GM18511 (cell line): ENCODE measurements around the gene MOB3A.

Experiments used
- ATAC-seq: cut with Tn5 transposase; IDR thresholded peaks from one replicate; pipeline ENCODE4 v1.9.1; 2021; ENCODE audit warnings: mild to moderate bottlenecking, moderate library complexity; ENCODE audit not compliant: unreplicated experiment

MOB3A gene

GRCh38 chr19:2126879-2127518 is 30.9 kb upstream of the MOB3A start:
- ATAC-seq: no peak

GRCh38 chr19:2123682-2124387 is 27.7 kb upstream of the MOB3A start:
- no peak for ATAC-seq

- no peak for ATAC-seq
These were observed 26.9 kb upstream of the MOB3A start for GRCh38 chr19:2122982-2123381.

GRCh38 chr19:2122251-2122650 is 26.1 kb upstream of the MOB3A start:
- no peak for ATAC-seq

- no peak for ATAC-seq
These were observed 25.4 kb upstream of the MOB3A start for GRCh38 chr19:2121416-2122051.

- no peak for ATAC-seq
These were observed 24.7 kb upstream of the MOB3A start for GRCh38 chr19:2120821-2121220.

- no peak for ATAC-seq
These were observed 24.0 kb upstream of the MOB3A start for GRCh38 chr19:2119921-2120785.

- no peak for ATAC-seq
These were observed 22.3 kb upstream of the MOB3A start for GRCh38 chr19:2118438-2118837.

GRCh38 chr19:2117215-2117960 is 21.3 kb upstream of the MOB3A start:
- ATAC-seq: no peak

GRCh38 chr19:2116507-2116906 is 20.4 kb upstream of the MOB3A start:
- no peak for ATAC-seq

GRCh38 chr19:2115911-2116426 is 19.8 kb upstream of the MOB3A start:
- no peak for ATAC-seq

- no peak for ATAC-seq
These were observed 19.2 kb upstream of the MOB3A start for GRCh38 chr19:2115324-2115723.

GRCh38 chr19:2114821-2115220 is 18.7 kb upstream of the MOB3A start:
- ATAC-seq: no peak

GRCh38 chr19:2114218-2114617 is 18.1 kb upstream of the MOB3A start:
- ATAC-seq: no peak

- ATAC-seq: no peak
These were observed 17.5 kb upstream of the MOB3A start for GRCh38 chr19:2113439-2114211.

GRCh38 chr19:2112516-2113320 is 16.6 kb upstream of the MOB3A start:
- no peak for ATAC-seq

GRCh38 chr19:2111886-2112285 is 15.8 kb upstream of the MOB3A start:
- ATAC-seq: no peak

GRCh38 chr19:2111425-2111824 is 15.3 kb upstream of the MOB3A start:
- no peak for ATAC-seq

GRCh38 chr19:2110822-2111221 is 14.7 kb upstream of the MOB3A start:
- ATAC-seq: no peak
